Hepatocyte (in vitro differentiated cells): ENCODE measurements around the gene DPAGT1. TPM values are rescaled to one million over a fixed set of nuclear protein-coding genes. Genes with fewer than 3 reads are reported as not detected.
"Not testable (repeated sequence)": the region's sequence is repeated elsewhere in the genome, so short reads cannot be mapped to it uniquely, and the experiment has no call there.

Experiments used
- DNase-seq: peaks from one replicate; pipeline ENCODE4 v3.0.0-alpha.2; 2016; ENCODE audit warnings: low spot score
- H2AFZ ChIP-seq: fragments of 200-600 bp; sonication (generic); 2 replicates; pipeline ENCODE4 v1.6.0; 2016; ENCODE audit warnings: antibody characterized with exemption, mild to moderate bottlenecking
- H3K27ac ChIP-seq: fragments of 200-600 bp; sonication (generic); 2 replicates; pipeline ENCODE4 v1.5.1; 2016; ENCODE audit warnings: mild to moderate bottlenecking
- H3K27me3 ChIP-seq: fragments of 200-600 bp; sonication (generic); 2 replicates; pipeline ENCODE4 v1.6.1; 2016
- H3K36me3 ChIP-seq: fragments of 200-600 bp; sonication (generic); replicated peaks from 2 replicates; pipeline ENCODE4 v1.5.1; 2016; ENCODE audit warnings: low read depth; ENCODE audit not compliant: insufficient read depth
- H3K4me1 ChIP-seq: fragments of 200-600 bp; sonication (generic); 2 replicates; pipeline ENCODE4 v1.5.1; 2016; ENCODE audit warnings: mild to moderate bottlenecking, moderate library complexity; ENCODE audit not compliant: insufficient read depth
- H3K4me2 ChIP-seq: fragments of 200-600 bp; sonication (generic); 2 replicates; pipeline ENCODE4 v1.6.0; 2016
- H3K4me3 ChIP-seq: fragments of 200-600 bp; sonication (generic); 2 replicates; pipeline ENCODE4 v1.5.1; 2016; ENCODE audit warnings: mild to moderate bottlenecking
- H3K79me2 ChIP-seq: fragments of 200-600 bp; sonication (generic); 2 replicates; pipeline ENCODE4 v1.6.0; 2017; ENCODE audit warnings: mild to moderate bottlenecking
- H3K9me2 ChIP-seq: fragments of 200-600 bp; sonication (generic); replicated peaks from 2 replicates; pipeline ENCODE4 v1.6.0; 2017; ENCODE audit warnings: mild to moderate bottlenecking; ENCODE audit not compliant: insufficient read depth
- H3K9me3 ChIP-seq: fragments of 200-600 bp; sonication (generic); 2 replicates; pipeline ENCODE4 v1.5.1; 2016; ENCODE audit warnings: low read depth, mild to moderate bottlenecking
- H4K20me1 ChIP-seq: fragments of 200-600 bp; sonication (generic); 2 replicates; pipeline ENCODE4 v1.6.0; 2016; ENCODE audit warnings: mild to moderate bottlenecking; ENCODE audit not compliant: insufficient read depth, poor library complexity, severe bottlenecking
- EZH2 ChIP-seq: fragments of 200-600 bp; sonication (generic); IDR thresholded peaks from 2 replicates; pipeline ENCODE4 v1.6.1; 2016; ENCODE audit warnings: antibody characterized with exemption, mild to moderate bottlenecking, borderline replicate concordance
- EZH2phosphoT487 ChIP-seq: fragments of 200-600 bp; sonication (generic); IDR thresholded peaks from one replicate; pipeline ENCODE4 v1.6.1; 2018; ENCODE audit warnings: antibody characterized with exemption, mild to moderate bottlenecking, low read depth, moderate library complexity; ENCODE audit not compliant: unreplicated experiment, severe bottlenecking
- WGBS: methylation state at CpG from one replicate; pipeline ENCODE4 v1.1.6; 2016; ENCODE audit warnings: low lambda C conversion rate; ENCODE audit errors: missing lambda C conversion rate; 5-methylcytosine and 5-hydroxymethylcytosine counted together
- polyA plus RNA-seq: library from polyadenylated mRNA; unstranded; fragments of >200 nt; fragmentation: Nextera tagmentation; extraction: Ambion mirVana; gene quantifications from 2 replicates; pipeline ENCODE4 v1.2.1, GENCODE V29; 2016
- total RNA-seq: library from RNA; depleted of rRNA; stranded (reverse); fragments of >200 nt; gene quantifications from 2 replicates; pipeline ENCODE4 v1.2.3, GENCODE V29; 2014
- TF ChIP-seq, protein P1 (sequence below): fragments of 200-600 bp; sonication (generic); IDR thresholded peaks from 2 replicates; pipeline ENCODE4 v1.5.1; 2016; ENCODE audit warnings: antibody characterized with exemption, mild to moderate bottlenecking; ENCODE audit not compliant: poor library complexity

The DPAGT1 gene
- total and polyA plus RNA-seq, 2 experiments from 2014 or later = 27.5 to 76.2 TPM

DNA sequence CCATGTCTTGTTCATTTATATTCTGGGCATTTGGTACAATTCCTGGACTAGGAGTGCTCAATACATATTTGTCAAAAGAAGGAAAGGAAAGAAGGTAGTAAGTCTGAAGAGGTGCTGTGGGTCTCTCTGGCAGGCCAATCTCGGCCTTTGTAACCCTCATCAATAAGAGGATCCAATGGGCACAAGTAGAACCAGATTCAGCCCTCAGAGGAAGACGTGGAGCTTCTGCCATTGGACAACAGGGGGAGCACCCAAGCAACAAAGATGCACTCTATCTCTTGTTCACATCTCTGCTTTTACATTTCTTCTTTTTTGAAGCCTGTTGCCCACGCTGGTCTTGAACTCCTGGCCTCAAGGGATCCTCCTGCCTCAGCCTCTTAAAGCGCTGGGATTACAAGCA lies 36.3 kb downstream of the DPAGT1 start:
- Histone ChIP-seq H4K20me1 (no peaks in the 10 kb centered on the region), H3K9me2 (no peaks in the 10 kb centered on the region), H3K4me3 (no peak overlapping the region), H3K4me1 (peaks cover 3% of the 10 kb centered on the region), H3K27me3 (no peaks in the 10 kb centered on the region), H2AFZ (no peak overlapping the region), H3K79me2 (peaks cover 41% of the 10 kb centered on the region), H3K9me3 (no peaks in the 10 kb centered on the region), H3K4me2 (no peak overlapping the region), H3K36me3 (no peaks in the 10 kb centered on the region), H3K27ac (no peak overlapping the region)
- 70% methylated on average over 4 of the region's 4 CpGs for WGBS
- TF ChIP-seq EZH2phosphoT487 = no peak
- TF ChIP-seq, protein P1, sequence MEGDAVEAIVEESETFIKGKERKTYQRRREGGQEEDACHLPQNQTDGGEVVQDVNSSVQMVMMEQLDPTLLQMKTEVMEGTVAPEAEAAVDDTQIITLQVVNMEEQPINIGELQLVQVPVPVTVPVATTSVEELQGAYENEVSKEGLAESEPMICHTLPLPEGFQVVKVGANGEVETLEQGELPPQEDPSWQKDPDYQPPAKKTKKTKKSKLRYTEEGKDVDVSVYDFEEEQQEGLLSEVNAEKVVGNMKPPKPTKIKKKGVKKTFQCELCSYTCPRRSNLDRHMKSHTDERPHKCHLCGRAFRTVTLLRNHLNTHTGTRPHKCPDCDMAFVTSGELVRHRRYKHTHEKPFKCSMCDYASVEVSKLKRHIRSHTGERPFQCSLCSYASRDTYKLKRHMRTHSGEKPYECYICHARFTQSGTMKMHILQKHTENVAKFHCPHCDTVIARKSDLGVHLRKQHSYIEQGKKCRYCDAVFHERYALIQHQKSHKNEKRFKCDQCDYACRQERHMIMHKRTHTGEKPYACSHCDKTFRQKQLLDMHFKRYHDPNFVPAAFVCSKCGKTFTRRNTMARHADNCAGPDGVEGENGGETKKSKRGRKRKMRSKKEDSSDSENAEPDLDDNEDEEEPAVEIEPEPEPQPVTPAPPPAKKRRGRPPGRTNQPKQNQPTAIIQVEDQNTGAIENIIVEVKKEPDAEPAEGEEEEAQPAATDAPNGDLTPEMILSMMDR = peak; percentile 15
- TF ChIP-seq EZH2 = no peak
- DNase-seq = no peak

DNA sequence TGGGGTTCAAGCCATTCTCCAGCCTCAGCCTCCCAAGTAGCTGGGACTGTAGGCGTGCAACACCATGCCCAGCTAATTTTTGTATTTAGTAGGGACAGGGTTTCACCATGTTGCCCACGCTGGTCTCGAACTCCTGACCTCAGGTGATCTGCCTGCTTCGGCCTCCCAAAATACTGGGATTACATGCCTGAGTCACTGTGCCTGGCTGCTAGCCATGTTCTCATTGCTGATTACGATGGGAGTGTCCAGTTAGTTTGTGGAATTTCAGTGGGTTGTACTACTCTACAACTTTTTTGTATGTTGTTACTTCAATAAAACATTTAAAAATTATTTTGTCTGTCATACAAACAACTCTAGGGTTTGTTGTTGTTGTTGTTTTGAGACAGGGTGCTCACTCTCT lies 38.9 kb downstream of the DPAGT1 start:
- no peaks in the 10 kb centered on the region for H3K9me3 ChIP-seq
- no peak overlapping the region for H3K4me3 ChIP-seq
- H3K79me2 ChIP-seq = peaks cover 27% of the 10 kb centered on the region
- H3K4me2 ChIP-seq = no peak overlapping the region
- no peaks in the 10 kb centered on the region for H3K27me3 ChIP-seq
- no peak overlapping the region for H3K27ac ChIP-seq
- DNase-seq = no peak
- H4K20me1 ChIP-seq = no peaks in the 10 kb centered on the region
- 84% methylated on average over 5 of the region's 5 CpGs for WGBS
- H2AFZ ChIP-seq = no peak overlapping the region
- H3K4me1 ChIP-seq = peaks cover 9% of the 10 kb centered on the region
- TF ChIP-seq EZH2 (no peak), EZH2phosphoT487 (no peak)
- TF ChIP-seq, protein P1 = no peak
- H3K36me3 ChIP-seq = no peaks in the 10 kb centered on the region
- no peaks in the 10 kb centered on the region for H3K9me2 ChIP-seq

DNA sequence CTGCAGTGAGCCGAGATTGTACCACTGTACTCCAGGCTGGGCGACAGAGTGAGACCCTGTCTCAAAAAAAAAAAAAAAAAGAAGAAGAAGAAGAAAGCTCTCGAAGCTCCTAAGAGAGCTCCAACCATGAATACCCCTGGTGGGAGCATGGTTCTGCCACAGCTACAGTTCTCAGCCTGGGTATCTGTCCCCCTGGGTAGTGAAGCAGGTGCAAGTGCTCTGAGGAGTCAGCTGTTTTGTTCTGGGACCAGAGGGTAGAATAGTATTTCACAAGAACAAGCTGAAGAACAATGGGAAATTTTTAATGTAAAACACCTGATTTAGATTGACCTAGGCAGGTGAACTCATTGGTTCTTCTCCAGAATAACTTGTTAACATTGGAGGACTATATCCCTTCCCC lies 40.4 kb downstream of the DPAGT1 start:
- H3K27me3 ChIP-seq = no peaks in the 10 kb centered on the region
- no peak overlapping the region for H3K4me2 ChIP-seq
- H3K4me1 ChIP-seq = peaks cover 6% of the 10 kb centered on the region
- H4K20me1 ChIP-seq = no peaks in the 10 kb centered on the region
- H3K9me3 ChIP-seq = no peaks in the 10 kb centered on the region
- 94% methylated on average over 3 of the region's 3 CpGs for WGBS
- TF ChIP-seq, protein P1 = no peak
- TF ChIP-seq EZH2 = no peak
- TF ChIP-seq EZH2phosphoT487 = no peak
- DNase-seq = no peak
- peaks cover 25% of the 10 kb centered on the region for H3K79me2 ChIP-seq
- no peaks in the 10 kb centered on the region for H3K36me3 ChIP-seq
- no peak overlapping the region for H3K4me3 ChIP-seq
- H2AFZ ChIP-seq = no peak overlapping the region
- H3K9me2 ChIP-seq = no peaks in the 10 kb centered on the region
- H3K27ac ChIP-seq = no peak overlapping the region

DNA sequence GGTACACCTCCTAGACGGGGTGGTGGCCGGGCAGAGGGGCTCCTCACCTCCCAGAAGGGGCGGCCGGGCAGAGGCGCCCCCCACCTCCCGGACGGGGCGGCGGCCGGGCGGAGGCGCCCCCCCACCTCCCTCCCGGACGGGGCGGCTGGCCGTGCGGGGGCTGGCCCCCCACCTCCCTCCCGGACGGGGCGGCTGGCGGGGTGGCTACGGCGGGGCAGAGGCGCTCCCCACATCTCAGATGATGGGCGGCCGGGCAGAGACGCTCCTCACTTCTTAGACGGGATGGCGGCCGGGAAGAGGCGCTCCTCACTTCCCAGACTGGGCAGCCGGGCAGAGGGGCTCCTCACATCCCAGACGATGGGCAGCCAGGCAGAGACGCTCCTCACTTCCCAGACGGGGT lies 42.5 kb downstream of the DPAGT1 start:
- peaks cover 13% of the 10 kb centered on the region for H3K4me1 ChIP-seq
- H3K27me3 ChIP-seq = not testable (repeated sequence)
- WGBS = 100% methylated on average over 4 of the region's 35 CpGs

More for the DNA sequence above, 42.5 kb downstream of the DPAGT1 start:
- H3K9me3 ChIP-seq, H3K4me2 ChIP-seq, H3K36me3 ChIP-seq, H3K4me3 ChIP-seq, H2AFZ ChIP-seq, DNase-seq, H3K9me2 ChIP-seq, H3K27ac ChIP-seq, H4K20me1 ChIP-seq: not testable (repeated sequence)
- H3K79me2 ChIP-seq = peaks cover 35% of the 10 kb centered on the region
